HG03457 (cell line): ENCODE measurements around the gene CDK6.

Experiments used
- ATAC-seq: cut with Tn5 transposase; IDR thresholded peaks from one replicate; pipeline ENCODE4 v1.9.1; 2021; ENCODE audit warnings: moderate number of reproducible peaks; ENCODE audit not compliant: unreplicated experiment

CDK6 gene

DNA sequence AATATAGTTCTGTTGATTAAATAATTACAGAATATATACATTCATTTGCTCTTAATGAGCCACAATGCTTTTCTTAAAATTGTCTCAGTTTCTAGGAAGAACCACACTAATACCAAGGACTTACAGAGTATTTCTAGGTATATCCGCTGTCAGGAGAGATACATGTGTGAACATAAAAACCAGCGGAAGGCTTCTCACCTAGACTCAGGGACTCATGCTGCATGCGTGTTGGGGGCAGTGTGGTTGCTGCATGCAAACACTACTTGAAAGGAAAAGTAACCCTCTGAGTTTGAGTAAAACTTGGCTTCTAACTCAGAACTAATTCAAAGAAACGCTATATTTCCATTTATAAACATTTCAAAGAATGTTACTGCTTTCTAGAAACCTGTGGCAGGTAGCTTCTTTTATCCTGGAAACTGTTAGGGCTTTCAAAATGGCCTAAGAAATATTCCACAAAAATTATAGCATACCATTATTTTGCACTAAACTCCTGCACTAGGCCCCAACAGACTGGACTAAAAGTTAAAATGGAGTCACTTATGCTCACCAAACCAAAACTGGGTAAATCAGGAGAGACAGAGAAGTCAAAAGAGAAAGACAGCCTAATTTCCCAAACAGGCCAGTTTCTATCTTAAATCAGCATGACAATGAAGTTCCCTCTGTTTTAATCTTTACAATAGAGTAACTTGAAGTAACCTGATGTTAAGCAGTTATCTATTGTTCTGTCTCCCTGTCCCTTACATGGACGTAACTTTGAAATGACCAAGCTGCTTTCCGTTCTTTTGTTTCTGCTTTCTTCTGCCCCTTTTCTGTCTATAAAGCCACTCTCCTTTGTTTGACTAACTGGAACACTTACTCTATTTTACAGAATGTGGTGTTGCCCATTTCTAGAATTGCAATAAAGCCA lies 151.0 kb downstream of the CDK6 start:
- ATAC-seq, result no peak

GRCh38 chr7:92684274-92684673 lies 152.1 kb downstream of the CDK6 start:
- no peak for ATAC-seq

DNA sequence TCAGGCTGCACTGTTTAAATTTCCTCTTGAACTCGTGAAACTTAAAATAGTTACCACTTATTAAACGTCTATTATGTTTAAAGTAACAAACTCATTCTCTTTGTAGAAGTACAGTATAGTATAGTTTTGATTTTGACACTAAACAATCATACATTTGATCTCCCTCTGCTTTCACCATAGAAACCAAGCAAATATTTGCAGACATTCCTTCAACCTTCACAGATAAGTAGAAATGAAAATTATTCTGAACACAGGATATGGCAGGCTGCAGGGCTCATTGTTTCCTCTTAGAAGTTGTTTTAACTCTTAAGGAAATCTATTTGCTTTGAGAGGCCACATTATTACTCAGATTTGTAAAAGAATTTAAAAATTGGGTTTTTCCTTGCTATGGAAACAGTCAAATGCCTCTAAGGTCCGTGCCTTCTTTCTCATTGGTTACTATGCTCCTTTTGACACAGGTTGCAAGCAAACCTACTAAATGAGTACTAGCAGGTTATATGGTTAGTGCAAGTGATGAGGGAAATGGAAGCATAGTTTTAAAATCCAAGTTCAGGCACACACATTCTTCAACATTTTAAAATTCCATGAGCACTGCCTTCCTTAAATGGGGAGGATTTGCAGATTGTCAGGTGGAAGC lies 153.4 kb downstream of the CDK6 start:
- no peak for ATAC-seq

- ATAC-seq, result no peak
Measured at GRCh38 chr7:92682330-92682729, 154.0 kb downstream of the CDK6 start.

- no peak for ATAC-seq
Measured at GRCh38 chr7:92681633-92682032, 154.7 kb downstream of the CDK6 start.

- no peak for ATAC-seq
Measured at GRCh38 chr7:92680442-92680841, 155.9 kb downstream of the CDK6 start.

DNA sequence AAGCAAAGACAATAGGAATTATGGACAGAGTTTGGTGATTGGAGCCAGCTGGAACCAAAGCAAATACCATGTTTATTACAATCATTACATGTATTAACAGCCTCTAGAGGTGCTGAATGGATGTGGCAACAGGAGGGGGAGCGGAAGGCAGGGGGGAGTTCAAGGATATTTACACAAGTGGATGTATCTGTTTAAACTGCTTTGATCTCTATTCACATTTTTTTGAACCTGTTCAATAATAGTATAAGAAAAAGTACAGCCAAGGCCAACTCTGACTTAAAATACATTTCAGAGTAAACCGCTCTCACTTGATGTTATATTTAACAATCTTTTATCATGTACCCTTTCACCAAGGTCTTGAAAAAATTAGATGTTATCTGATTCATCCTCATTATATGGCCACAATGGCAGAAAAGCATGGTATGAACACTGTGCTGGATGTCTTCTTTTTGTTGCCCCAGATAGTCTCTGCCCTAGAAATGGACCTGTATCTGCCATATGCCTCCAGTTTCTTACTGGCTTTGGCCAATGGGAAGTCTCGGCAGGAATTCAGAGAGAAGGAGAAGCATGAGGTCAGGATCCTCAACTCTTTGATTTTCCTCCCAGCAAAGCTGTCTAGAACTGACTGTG lies 158.0 kb downstream of the CDK6 start:
- no peak for ATAC-seq

DNA sequence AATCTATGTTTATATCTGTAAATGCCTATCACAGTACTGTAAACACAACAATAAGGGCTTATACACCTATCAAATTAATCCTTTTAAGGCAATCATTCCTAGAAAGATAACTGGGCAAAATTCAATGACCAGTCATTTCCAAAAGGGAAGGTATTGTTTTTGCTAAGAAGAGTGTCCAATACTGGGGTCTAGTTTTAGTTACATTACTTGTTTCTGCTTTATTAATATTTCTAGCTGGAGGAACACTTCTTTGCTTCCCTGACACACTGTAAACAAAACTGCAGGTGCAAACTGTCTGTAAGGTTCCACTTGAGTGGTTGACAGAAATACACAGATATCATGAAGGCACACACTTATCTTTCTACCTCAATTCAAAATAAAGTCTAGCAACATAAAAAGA lies 162.0 kb downstream of the CDK6 start:
- no peak for ATAC-seq

DNA sequence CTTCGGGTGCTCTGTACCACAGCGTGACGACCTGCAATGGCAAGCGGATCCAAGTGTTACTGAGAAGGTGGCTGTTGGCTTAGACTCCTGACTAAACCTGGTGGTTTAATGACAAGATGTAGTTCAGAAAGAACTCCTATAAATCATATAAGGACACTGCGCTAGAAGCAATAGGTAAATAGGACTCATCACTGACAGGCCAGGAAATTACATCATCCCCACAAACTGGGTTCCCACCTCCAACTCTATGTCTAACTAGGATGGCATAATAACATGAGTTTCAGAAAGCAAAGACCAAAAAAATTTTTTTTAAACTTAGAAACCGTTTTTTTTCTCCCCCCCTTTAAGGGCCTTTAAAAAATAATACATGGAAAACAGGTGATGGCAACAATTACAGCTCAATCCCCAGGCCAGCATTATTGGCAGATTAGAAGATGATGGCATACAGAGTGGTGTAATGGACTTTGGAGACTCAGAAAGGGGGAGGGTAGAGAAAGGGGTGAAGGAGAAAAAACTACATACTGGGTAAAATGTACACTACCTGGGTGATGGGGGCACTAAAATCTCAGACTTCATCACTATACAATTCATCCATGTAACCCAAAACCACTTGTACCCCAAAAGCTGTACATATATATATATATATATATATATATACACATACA lies 164.7 kb downstream of the CDK6 start:
- ATAC-seq, result no peak

DNA sequence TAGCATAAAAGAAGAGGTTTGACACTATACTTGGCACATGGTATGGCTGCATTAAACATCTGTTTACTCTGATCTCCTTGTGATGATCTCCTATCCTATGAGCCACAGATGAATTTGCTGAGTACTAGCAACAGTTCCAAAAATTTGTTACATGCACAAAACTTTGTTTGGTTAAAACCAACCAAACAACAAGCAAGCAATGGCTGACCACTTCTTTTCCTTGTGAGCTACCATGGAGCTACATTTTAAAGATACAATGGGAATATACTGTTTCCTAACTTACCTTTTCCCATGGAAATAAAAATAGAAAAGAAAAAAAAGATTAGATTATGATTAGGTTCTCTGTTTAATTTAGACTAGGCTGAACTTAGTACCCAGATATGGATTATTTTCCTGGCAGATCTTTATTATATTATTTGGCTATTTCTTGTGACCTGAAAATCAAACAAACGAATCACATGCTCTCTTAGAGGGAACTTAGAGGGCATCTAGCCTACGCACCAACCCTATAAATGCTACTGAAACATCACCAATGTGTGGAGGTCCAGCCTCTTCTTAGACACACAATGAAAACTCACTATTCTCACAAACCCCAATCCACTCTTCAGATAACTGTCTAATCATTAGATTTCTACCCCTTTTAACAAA lies 166.0 kb downstream of the CDK6 start:
- ATAC-seq, result no peak

- ATAC-seq, result no peak
Measured at GRCh38 chr7:92669616-92670165, 166.7 kb downstream of the CDK6 start.

DNA sequence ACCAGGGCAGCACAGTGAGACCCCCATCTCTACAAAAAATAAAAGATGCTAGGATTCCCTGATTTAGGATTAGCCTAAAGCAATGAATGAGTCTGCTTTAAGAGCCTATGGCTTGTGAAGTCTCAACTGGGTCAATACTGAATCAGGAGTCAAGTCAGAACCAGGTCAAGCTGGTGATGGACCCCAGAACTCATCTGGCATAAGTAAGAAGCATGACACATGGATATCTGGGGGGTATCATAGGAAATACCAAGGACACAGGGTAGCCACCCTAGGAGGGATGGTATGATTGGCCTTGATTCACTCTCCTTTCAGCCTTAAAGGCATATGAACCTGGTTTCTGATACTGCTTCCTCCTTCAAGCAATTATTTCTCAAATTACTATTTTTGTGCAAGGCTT lies 167.8 kb downstream of the CDK6 start:
- ATAC-seq, result no peak

DNA sequence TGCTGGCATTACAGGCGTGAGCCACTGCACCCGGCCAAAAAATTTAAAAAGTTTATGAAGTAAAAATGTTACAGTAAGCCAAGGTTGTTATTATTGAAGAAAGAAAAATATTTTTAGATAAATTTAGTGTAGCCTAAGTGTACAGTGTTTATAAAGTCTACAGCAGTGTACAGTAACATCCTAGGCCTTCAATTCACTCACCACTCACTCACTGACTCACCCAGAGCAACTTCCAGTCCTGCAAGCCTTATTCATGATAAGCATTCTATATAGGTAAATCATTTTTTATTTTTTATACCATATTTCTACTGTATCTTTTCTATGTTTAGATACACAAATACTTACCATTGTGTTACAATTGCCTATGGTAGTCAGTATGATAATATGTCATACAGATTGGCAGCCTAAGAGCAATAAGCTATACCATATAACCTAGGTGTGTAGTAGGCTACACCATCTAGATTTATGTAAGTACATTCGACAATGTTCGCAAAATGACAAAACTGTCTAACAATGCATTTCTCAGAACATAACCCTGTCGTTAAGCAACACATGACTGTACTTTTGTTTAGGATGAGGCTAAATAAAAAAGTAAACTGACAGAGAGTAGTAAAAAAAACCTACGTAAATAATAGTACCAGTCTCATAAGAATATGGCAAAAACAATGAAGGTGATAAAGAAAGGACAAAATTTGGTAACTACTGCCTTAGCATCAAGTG lies 168.4 kb downstream of the CDK6 start:
- ATAC-seq, result no peak

- ATAC-seq, result no peak
Measured at GRCh38 chr7:92665926-92666325, 170.4 kb downstream of the CDK6 start.

- no peak for ATAC-seq
Measured at GRCh38 chr7:92661651-92662050, 174.7 kb downstream of the CDK6 start.

GRCh38 chr7:92658671-92659070 lies 177.7 kb downstream of the CDK6 start:
- ATAC-seq, result no peak

GRCh38 chr7:92657391-92657790 lies 179.0 kb downstream of the CDK6 start:
- ATAC-seq, result no peak

- no peak for ATAC-seq
Measured at GRCh38 chr7:92656121-92656520, 180.3 kb downstream of the CDK6 start.

GRCh38 chr7:92655346-92655884 lies 181.0 kb downstream of the CDK6 start:
- no peak for ATAC-seq

- ATAC-seq, result no peak
Measured at GRCh38 chr7:92653136-92653535, 183.2 kb downstream of the CDK6 start.
